HG02981 (cell line): ENCODE data around the gene FBXW5.

ENCODE experiments used
- ATAC-seq: cut with Tn5 transposase; IDR thresholded peaks from one replicate; pipeline ENCODE4 v1.9.1; 2021; ENCODE audit warnings: mild to moderate bottlenecking, moderate library complexity; ENCODE audit not compliant: unreplicated experiment

The FBXW5 gene

GRCh38 chr9:136936645-136937170 lies 7.8 kb downstream of the FBXW5 start:
- no peak for ATAC-seq

- ATAC-seq: no peak
Observed at GRCh38 chr9:136935651-136936050, 8.9 kb downstream of the FBXW5 start.

DNA sequence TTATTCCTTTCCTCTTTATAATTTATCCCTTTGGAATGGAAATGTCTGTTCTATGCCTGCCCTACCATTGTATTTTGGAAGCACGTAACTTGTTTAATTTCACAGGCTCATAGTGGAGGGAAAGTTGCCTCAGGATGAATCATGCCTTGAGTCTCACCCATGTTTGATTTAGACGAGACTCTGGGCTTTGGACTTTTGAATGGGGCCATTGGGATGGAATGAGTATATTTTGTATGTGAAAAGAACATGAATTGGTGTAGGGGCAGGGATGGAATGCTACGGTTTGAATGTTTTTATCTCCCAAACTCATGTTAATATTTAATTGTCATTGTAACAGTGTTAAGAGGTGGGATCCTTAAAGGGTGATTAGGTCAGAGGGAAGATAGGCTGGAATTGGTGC lies 10.3 kb downstream of the FBXW5 start:
- ATAC-seq: no peak

- no peak for ATAC-seq
Observed at GRCh38 chr9:136931611-136932130, 12.9 kb downstream of the FBXW5 start.

DNA sequence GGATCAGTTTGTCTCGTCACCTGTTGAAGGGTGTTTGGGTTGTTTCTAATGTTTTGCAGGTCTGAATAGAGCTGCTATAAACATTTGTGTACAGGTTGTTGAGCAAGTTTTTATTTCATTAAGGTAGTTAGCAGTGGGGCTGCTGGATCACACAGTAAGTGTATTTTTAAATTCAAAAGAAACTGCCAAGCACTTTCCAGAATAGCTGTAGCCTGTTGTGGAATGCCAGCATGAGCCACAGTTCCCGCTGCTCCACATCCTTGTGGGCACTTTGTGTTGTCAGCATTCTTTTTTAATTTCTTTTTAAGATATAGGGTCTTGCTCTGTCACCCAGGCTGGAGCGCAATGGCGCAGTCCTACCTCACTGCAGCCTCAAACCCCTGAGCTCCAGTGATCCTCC lies 14.5 kb downstream of the FBXW5 start:
- ATAC-seq: no peak

DNA sequence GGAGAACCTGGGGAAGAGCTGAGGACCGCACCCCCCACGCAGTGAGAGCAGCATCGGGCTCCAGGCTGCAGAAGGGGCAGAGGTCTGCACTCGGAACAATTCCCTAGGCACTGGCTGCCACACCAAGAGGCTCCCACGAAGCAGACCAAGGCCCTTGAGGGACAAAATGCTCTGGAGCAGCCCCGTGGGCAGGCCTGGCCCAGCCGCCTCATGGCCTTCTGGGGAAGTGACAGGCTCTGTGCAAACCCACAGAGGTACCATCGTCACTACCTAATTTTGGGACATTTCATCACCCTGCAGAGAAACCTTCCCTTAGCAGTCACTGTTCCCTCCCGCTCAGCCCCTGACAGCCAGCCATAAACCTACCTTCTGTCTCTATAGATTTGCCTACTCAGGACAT lies 15.9 kb downstream of the FBXW5 start:
- no peak for ATAC-seq

DNA sequence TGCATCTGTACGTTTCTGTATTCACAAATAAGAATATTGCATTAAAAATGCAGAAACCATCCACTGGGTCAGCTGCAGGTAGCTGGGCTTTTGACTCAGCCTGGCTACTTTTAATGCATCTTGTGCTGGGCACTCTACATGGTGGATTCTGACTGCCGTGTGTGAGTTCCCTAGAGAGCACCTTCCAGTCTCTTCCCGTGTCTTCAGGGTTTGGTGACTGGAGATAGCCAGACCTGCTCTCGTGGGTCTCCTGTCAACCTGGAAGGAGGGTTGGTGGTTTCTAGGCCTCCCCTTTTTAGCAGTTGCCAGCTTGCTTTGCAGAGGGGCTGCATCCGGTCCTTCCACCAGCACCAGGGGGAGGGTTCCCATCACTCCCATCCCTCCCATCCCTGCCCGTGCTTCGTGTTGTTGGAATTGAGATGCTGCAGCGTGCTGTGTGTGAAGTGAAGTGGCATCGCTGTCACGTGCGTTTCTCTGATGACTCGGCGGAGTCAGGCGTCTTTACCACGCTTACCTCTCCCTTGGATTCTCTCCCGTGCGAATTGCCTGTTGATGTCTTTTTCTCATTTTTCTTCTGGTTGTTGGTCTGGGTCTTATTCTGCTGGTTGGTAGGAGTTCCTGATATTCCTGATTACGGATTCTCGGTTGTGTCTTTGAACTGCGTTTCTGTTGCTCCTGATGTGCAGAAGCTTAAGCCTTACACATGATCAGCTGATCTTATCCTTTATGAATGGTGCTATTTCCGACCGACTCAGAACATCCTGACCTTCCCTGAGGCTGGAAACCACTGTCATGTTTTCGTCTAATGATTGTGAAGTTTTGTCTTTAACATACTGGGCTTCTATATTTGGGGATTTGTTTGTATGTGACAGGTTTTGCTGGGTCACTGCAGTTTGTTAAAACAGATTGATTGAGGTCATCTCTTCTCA lies 16.9 kb downstream of the FBXW5 start:
- ATAC-seq: no peak

DNA sequence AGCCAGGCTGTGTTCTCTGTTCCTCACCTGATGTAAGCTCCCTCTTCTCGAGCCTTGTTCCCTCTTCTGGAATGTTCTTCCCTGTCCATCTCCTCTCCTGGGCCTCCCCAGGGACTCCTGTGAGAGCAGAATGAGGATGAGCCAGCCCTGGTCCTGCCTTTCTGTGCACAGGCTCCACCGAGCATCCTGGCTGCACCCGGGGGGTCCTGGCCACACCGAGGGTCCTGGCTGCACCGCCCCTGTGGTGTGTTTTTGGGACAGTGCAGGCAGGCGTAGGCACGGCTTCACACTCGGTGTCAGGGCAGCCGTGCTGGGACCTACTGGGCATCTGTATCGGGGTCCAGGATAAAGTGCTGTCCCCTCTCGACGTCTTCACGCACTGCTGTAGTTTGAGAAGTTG lies 17.8 kb downstream of the FBXW5 start:
- ATAC-seq: no peak

- ATAC-seq: no peak
Observed at GRCh38 chr9:136926154-136926704, 18.3 kb downstream of the FBXW5 start.

DNA sequence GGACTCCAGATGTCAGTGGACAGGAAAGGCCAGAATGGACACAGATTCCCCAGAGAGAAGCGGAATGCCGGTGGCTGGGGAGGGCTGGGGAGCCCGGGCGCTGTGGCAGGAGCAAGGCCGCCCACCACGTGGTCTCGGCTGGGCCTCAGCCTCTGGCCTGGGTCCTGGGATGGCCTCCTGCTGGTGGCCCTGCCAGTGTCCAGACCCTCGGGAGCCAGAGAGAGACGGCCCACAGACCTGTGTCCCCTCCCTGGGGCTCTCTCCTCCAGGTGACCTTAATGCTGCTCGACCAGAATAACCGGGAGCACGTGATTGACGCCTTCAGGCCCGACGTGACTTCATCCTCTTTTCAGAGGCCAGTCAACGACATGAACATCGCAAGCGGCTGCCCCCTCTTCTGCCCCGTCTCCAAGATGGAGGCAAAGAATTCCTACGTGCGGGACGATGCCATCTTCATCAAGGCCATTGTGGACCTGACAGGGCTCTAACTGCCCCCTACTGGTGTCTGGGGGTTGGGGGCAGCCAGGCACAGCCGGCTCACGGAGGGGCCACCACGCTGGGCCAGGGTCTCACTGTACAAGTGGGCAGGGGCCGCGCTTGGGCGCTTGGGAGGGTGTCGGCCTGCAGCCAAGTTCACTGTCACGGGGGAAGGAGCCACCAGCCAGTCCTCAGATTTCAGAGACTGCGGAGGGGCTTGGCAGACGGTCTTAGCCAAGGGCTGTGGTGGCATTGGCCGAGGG lies 19.0 kb downstream of the FBXW5 start:
- no peak for ATAC-seq

DNA sequence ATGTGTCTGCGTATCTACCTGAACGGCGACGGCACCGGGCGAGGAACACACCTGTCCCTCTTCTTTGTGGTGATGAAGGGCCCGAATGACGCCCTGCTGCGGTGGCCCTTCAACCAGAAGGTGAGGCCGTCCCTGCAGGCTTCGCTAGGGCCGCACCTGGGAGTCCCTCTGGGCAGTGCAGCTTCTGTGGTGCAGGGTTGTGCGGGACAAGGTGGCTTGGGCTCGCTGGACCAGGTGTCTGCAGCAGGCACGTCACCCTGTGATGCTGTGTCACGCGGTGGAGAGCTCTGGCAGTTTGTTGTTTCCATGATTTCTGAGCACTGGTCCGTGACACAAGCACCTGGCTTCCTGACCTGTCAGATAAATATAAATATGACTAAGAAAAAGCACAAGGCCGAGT lies 20.7 kb downstream of the FBXW5 start:
- no peak for ATAC-seq

DNA sequence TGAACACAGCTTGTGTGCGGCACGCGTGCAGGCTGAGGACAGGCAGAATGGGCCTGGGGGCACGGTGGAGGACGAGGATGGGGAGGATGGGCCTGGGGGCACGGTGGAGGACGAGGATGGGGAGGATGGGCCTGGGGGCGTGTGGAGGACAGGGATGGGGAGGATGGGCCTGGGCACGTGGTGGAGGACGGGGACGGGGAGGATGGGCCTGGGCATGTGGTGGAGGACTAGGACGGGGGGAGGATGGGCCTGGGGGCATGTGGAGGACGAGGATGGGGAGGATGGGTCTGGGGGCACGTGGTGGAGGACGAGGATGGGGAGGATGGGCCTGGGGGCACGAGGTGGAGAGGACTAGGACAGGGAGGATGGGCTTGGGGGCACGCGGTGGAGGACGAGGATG lies 22.0 kb downstream of the FBXW5 start:
- no peak for ATAC-seq

- no peak for ATAC-seq
Observed at GRCh38 chr9:136921718-136922117, 22.8 kb downstream of the FBXW5 start.

- ATAC-seq: no peak
Observed at GRCh38 chr9:136921307-136921706, 23.2 kb downstream of the FBXW5 start.

- ATAC-seq: no peak
Observed at GRCh38 chr9:136920734-136921231, 23.8 kb downstream of the FBXW5 start.

GRCh38 chr9:136920069-136920468 lies 24.5 kb downstream of the FBXW5 start:
- ATAC-seq: no peak

DNA sequence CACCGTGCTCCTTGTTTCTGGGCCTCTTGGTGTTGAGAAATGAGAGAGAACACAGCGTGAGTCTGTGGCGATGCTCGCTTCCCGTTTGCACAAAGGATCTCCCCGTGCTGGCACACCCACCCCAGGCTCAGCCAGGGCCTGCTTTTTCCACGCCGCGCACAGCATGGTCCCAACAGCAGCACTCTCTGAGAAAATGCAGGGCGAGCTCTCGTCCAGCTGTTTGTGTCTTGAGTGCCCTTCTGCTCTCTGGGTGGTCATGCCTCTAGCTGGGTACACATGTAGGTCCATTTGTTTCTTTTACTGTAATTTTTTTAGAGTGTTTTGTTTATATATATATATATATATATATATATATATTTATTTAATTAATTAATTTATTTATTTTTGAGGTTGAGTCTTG lies 26.6 kb downstream of the FBXW5 start:
- no peak for ATAC-seq

GRCh38 chr9:136916330-136917184 lies 28.0 kb downstream of the FBXW5 start:
- no peak for ATAC-seq

- ATAC-seq: no peak
Observed at GRCh38 chr9:136915632-136916329, 28.8 kb downstream of the FBXW5 start.
